ENCODE measurements around the gene OLAH. TPM values are rescaled to one million over a fixed set of nuclear protein-coding genes. Genes with fewer than 3 reads are reported as not detected.

Gene OLAH
- total and polyA plus RNA-seq, 7 experiments from 2014 or later: 3.0 TPM; not detected in 6

Other genes starting within 250 kb of the OLAH start
- 1 to 10 TPM; 1.0 to 8.4 (median 4.9) TPM for gene CDNF, start 205.9 kb upstream of the OLAH start, total RNA-seq
- 1 to 10 TPM; 3.0 to 5.3 TPM for gene CDNF, start 205.9 kb upstream of the OLAH start, polyA plus RNA-seq
- 10 to 100 TPM; 14.1 to 23.8 (median 17.6) TPM for gene HSPA14, start 205.6 kb upstream of the OLAH start, total RNA-seq
- gene HSPA14, start 205.6 kb upstream of the OLAH start, polyA plus RNA-seq: 10 to 100 TPM; 14.9 to 18.2 TPM
- 10 to 100 TPM; 16.2 to 31.4 (median 21.9) TPM for gene MSANTD7, start 205.6 kb upstream of the OLAH start, total RNA-seq
- gene MSANTD7, start 205.6 kb upstream of the OLAH start, polyA plus RNA-seq: 1 to 10 TPM; 7.6 to 8.3 TPM
- gene SUV39H2, start 165.1 kb upstream of the OLAH start, total RNA-seq: 10 to 100 TPM in 1 of 5 experiments, 1 to 10 TPM in 4; 2.4 to 25.0 (median 6.8) TPM
- gene SUV39H2, start 165.1 kb upstream of the OLAH start, polyA plus RNA-seq: 1 to 10 TPM; 6.4 to 7.2 TPM
- gene DCLRE1C, start 89.8 kb upstream of the OLAH start, total RNA-seq: 10 to 100 TPM; 16.4 to 38.7 (median 24.2) TPM
- 10 to 100 TPM; 18.1 to 32.1 TPM for gene DCLRE1C, start 89.8 kb upstream of the OLAH start, polyA plus RNA-seq
- gene MEIG1, start 84.6 kb upstream of the OLAH start, total RNA-seq: 1 to 10 TPM in 2 of 5 experiments, not detected in 3; 1.2 to 1.9 TPM
- gene MEIG1, start 84.6 kb upstream of the OLAH start, polyA plus RNA-seq: 1 to 10 TPM in 1 of 2 donors, not detected in 1; 1.3 TPM
- 1 to 10 TPM in 1 of 5 experiments, under 1 TPM in 3, not detected in 1; 0.27 to 1.5 (median 0.60) TPM for gene ACBD7, start 44.8 kb downstream of the OLAH start, total RNA-seq
- gene ACBD7, start 44.8 kb downstream of the OLAH start, polyA plus RNA-seq: under 1 TPM in 1 of 2 donors, not detected in 1; 0.43 TPM
- gene RPP38, start 53.4 kb downstream of the OLAH start, total RNA-seq: 10 to 100 TPM in 4 of 5 experiments, 1 to 10 TPM in 1; 7.6 to 22.4 (median 16.0) TPM
- gene RPP38, start 53.4 kb downstream of the OLAH start, polyA plus RNA-seq: 10 to 100 TPM; 16.6 to 36.3 TPM
- 10 to 100 TPM; 23.2 to 81.4 (median 39.1) TPM for gene NMT2, start 124.8 kb downstream of the OLAH start, total RNA-seq
- gene NMT2, start 124.8 kb downstream of the OLAH start, polyA plus RNA-seq: 10 to 100 TPM; 43.8 TPM

Measured in naive thymus-derived CD4-positive, alpha-beta T cell (primary cell).